GM12891 (cell line): ENCODE measurements around the gene GOT1.

Experiments
- PAX5 ChIP-seq: IDR thresholded peaks from 2 replicates; pipeline ENCODE4 v1.6.1; 2011; ENCODE audit warnings: low read length, moderate library complexity, mild to moderate bottlenecking; ENCODE audit not compliant: insufficient read depth, severe bottlenecking
- POLR2A ChIP-seq: IDR thresholded peaks from 2 replicates; pipeline ENCODE4 v1.6.1; 2011; ENCODE audit warnings: low read depth, low read length, control low read depth
- POLR2AphosphoS5 ChIP-seq: IDR thresholded peaks from 2 replicates; pipeline ENCODE4 v1.6.1; 2011; ENCODE audit warnings: low read depth, low read length, control low read depth
- POU2F2 ChIP-seq: IDR thresholded peaks from 2 replicates; pipeline ENCODE4 v1.6.1; 2011; ENCODE audit warnings: low read depth, mild to moderate bottlenecking, control low read depth, low read length, moderate library complexity
- SPI1 ChIP-seq: IDR thresholded peaks from 2 replicates; pipeline ENCODE4 v1.6.1; 2011; ENCODE audit warnings: low read depth, low read length, control low read depth
- TAF1 ChIP-seq: IDR thresholded peaks from 2 replicates; pipeline ENCODE4 v1.6.1; 2011; ENCODE audit warnings: low read depth, low read length, control low read depth

- TF ChIP-seq PAX5 (no peak), POLR2A (no peak), POLR2AphosphoS5 (no peak), TAF1 (no peak), SPI1 (no peak), POU2F2 (no peak)
These were observed 5.8 kb downstream of the GOT1 start for GRCh38 chr10:99424656-99425055.
